ENCODE data around the gene ZNF576.
A peak's percentile ranks its signal among the peaks of the same experiment; 100 is the strongest.
"Not testable (repeated sequence)": the region's sequence is repeated elsewhere in the genome, so short reads cannot be mapped to it uniquely, and the experiment has no call there.

The ZNF576 gene, protein sequence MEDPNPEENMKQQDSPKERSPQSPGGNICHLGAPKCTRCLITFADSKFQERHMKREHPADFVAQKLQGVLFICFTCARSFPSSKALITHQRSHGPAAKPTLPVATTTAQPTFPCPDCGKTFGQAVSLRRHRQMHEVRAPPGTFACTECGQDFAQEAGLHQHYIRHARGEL

DNA sequence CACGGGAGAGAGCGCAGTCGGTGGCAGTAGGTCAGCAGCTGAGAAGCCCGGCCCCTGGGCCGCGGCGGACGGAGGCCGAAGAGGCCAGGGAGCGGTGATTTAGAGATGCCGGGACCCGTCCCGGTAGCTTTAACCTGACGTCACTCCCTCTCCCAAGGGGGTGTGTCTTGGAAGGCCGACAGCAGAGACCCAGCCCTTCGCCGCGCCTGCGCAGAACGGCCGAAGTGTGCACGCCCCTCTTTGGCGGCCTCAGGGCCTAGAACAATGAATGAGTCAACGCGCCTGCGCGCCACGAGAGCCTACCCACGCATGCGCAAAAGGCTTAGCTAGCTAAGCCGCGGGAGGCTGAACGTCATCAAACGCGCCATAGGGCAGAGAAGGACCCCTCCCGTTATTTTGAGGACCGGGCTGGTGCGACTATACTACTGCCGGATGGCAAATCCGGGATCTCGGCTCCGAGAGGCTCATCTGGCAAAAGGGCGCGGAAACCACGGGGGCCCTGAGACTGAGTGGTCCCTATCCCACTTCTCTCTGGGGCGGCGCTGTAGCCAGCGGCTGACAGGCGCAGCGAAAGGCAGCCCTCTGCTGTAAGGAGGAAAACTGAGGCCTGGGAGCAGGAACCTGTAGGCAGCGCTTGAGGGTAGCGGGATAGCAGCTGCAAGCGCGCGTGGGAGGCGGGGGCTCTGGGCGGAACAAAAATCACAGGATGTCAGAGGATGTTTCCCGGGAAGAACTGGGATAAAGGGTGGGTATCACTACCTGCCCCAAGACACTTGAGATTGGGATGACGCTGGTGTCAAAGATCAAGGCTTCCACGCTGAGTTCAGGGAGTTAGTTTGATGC lies at the start of gene ZNF576, which contains the start of gene IRGQ:
Gene ZNF576 (plus strand): TSS at position 597 of the 843 bp plus-strand sequence. CDS start 514 bp downstream, outside the sequence.
Gene IRGQ (minus strand): TSS at position 136 of the 843 bp plus-strand sequence. CDS start 796 bp downstream, outside the sequence.
- DNase-seq: peak; percentile 100

DNA sequence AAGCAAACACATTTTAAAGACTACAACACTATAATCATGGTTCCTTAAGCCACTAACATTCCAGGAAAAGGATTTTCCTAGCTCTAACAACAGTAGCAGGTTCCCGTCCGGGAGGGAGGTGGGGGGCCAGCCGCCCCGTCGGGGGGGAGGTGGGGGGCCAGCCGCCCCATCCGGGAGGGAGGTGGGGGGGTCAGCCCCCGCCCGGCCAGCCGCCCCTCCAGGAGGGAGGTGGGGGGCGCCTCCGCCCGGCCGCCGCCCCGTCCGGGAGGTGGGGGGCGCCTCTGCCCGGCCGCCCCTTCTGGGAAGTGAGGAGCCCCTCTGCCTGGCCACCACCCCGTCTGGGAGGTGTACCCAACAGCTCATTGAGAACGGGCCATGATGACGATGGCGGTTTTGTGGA lies 48.5 kb upstream of the ZNF576 start:
- DNase-seq: not testable (repeated sequence)

DNA sequence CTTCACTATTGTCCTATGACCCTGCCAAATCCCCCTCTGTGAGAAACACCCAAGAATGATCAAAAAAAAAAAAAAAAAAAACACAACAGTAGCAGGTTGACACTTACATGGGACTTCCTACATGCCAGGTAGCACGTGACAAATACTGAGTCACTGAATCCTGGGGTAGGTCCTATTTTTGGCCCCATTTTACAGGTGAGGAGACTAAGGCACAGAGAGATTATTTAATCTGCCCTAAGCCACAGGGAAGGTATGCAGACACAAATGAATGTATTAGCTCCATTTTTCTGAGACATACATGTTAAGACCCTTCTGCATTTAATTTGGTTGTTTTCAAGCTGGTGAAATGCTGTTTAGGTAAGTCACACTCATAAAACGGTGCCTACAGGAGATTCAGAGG lies 47.7 kb upstream of the ZNF576 start:
- no peak for DNase-seq

DNA sequence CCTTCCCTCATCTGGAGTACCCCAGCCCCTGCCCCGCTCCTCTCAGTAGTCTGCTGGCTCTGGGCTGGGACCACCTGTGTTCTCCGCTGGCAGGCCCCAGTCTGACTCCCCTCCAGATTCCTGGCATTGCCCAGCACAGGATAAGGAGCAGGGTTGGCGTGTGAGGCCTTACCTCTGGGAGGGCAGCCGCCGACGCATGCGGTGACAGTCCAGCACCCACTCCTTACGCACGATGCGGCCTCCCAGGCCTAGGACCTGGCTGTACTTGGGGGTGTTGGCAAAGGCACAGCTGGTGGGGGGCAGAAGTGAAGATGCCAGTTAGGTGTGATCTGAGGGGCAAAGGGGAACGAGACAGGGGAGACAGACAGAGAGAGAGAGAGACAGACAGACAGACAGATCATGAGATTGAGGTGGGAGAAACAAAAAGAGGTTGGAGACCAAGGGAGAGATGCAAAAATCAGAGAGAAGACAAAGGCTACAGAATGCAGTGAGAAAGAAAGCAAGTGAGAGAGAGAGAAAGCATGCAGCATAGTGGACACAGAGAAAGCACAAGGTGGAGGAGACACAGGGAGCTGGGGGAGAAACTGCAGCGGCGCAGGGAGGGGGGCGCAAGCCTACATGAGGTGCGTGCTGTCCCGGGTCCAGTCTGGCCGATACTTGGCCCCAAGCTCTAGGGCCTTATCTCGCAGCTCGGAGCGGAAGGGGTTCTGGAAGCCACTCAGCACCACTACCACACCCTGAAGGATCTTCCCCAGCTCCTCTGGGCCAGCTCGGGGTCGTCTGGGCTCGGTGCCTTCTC lies 44.8 kb upstream of the ZNF576 start:
- DNase-seq: no peak

DNA sequence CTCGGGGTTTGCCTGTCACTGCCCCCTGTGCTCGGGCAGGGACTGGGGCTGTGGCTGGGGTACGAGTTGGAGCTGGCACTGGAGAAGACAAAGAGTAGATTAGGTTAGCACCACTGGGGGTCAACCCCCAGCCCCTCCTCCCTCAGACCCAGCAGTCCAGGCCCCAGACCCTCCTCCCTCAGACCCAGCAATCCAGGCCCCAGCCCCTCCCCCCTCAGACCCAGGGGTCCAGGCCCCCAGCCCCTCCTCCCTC lies 44.3 kb upstream of the ZNF576 start:
- DNase-seq: no peak

DNA sequence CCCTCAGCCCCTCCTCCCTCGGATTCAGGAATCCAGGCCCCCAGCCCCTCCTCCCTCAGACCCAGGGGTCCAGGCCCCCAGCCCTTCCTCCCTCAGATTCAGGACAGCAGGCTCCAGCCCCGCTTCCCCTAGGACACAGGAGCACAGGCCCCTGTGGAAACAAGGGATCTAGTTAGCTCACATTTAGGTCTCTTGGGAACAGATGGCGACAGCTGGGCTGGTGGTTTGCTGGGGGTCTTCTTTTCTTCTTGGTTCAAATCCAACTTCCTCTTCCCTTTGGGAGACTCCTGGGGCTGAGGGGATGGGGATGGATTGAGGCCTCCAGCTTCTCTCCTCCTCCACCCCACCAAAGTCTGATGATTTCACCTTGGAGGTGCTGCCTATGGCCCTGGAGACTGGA lies 43.8 kb upstream of the ZNF576 start:
- no peak for DNase-seq

DNA sequence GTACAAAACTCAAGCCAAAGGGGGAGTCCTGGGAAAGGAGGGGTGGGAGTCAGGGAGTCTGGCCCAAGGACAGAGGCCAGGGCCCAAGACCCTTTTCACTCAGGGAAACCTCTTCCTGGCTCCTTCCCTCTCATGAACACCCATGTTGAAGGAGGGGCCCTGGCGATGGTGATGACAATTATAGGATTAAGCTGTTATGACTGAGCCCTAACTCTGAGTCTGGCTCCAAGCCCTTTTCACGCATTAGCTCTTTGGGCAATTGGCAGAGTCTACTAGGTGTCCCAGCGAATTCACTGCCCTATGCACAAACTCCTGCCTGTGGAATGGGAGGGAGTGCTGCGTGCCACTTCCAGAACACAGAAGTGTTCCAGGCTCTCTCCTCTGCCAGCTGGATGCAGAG lies 42.7 kb upstream of the ZNF576 start:
- DNase-seq: no peak

DNA sequence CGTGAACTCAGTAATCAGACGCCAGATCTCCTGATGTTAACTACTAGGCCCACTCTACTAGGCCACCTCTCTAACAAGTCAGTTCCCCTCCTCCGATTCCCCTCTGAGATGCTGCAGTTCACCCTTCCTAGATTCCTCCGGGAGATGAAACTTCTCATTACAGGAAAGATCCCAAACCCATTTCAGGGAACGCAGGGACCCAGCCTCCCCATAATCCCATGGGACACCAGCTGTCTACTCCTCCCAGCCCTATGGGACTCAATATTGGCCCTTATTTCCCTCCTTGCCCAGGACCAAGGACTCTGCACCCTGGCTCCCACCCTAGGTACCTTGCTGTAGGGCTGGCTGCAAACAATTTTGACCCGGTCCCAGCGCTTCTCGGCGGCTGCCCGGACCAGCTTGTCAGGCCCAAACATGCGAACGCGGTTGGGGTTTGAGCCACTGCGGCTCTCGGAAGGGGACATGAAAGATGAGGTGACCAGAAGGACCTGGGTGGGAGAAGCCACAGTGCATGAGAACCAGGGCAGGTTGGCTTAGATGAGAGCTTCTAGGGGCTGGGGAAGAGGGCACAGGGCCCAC lies 42.0 kb upstream of the ZNF576 start:
- no peak for DNase-seq

DNA sequence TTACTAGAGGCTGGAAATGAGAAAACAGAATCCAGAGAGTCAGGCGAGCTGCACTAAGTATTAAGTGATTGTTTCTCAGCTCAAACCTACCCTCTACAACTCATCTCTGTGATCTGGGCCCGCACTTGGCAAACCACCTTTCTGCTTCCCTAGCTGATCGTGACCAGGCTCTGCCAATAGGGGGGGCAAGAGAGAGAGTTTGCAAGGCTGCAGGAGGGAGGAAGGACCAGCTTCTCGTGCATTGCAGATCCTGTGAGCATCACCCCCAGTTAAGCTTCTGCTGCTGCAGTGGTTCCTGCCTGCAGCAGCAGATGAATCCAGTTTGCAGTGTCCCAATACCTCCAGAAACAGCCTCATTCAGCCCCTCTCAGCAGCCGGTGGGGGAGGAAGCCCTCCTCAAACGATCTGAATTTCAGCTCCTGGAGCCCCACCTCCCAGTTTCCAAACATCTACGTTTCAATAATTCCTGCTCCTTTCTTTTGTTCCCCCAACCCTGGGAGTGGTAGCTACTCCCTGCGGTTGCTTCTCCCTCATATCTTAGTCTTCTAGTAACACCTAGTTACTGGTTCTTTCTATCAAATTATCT lies 41.1 kb upstream of the ZNF576 start:
- peak; percentile 85 to 89 for DNase-seq

DNA sequence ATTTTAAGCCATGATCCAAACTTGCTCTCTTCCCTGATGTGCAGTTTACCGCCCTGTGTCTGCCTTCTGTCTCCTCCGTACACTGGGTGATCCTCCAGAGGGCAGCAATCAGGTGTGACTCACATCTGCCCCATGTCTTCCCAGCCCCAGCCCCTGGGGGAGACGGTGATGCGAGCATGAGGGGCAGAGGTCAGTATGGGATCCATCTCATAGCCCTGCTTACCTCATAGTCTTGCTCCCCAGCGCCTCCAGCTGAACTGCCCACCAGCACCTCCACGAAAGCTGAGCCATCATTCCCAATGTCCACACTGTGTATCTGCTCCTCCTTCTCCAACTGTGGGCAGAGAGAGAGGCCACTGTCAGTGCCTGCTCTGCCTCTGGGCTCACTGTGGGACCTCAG lies 35.7 kb upstream of the ZNF576 start:
- DNase-seq: peak in 1 of 2 experiments; percentile 19

DNA sequence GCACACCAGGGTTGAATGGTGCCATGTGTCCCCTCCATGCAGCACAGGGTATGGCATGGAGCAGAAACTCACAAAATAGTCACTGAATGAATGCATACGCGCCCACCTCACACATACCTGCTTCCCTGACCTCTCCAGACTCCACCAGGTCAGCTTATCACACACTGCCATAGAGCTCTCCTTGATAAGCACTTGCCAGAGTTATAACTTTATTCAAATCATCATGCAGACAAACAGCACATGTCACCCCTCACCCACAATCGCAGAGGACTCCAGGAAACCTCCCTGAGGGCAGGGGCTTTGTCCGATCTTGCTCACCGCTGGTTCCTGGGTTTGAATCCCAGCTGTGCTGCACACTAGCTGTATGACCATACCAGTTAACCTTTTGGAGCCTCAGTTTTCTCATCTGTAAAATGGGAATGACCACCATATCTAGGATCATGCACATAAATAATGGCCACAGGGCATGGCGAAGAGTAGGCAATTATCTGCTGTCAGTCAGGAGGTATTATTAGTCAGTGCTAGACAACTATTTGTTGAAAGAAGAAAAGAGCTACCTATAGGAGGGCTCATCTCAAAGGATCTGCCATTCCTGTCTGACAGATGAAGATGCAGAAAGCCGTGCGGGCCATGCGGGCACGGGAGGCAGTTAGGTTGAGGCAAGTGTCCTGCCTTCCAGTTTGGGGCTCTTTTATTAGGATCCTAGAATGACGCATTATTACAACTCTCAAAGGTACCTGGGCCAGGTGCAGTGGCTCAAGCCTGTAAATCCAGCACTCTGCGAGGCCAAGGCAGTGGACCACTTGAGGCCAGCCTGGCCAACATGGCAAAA lies 35.0 kb upstream of the ZNF576 start:
- no peak for DNase-seq

DNA sequence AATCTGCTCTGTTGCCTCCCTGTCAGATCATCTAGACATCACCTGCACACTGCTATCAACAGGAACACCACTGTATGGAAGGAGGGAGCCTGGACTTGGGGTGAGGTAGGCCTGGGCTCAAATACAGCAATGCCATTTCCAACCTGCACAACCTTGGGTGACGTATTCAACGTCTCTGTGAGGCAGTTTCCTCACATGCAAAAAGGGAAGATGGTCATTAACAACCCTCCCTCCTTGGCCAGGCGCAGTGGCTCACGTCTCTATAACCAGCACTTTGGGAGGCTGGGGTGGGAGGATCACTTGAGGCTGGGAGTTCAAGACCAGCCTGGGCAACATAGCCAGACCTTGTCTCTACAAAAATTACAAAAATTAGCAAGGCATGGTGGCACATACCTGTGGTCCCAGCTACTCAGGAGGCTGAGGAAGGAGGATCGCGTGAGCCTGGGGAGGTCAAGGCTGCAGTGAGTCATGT lies 34.1 kb upstream of the ZNF576 start:
- no peak for DNase-seq

DNA sequence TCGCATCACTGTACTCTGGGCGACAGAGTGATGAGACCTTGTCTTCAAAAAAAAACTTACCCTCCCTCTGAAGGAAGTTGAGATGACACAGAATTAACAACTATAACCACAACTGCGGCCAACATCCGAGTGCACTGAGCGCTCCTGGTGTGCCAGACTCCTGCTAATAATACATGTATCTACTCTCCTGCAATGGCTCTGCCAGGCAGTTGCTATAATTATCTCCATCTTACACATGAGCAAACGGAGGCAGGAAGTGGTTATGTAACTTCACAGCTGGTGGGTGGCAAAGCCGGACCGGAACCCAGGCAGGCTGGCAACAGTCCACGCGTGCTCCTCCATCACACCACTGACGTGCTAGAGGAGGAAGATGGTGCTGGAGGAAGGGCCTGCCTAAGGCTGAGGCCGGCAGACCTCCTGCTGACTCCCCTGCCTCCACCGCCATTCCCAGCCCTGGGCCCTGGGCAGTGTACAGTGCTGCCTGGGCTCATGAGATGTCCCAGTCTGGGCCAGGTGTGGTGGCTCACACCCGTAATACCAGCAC lies 33.6 kb upstream of the ZNF576 start:
- DNase-seq: peak; percentile 57 to 70

DNA sequence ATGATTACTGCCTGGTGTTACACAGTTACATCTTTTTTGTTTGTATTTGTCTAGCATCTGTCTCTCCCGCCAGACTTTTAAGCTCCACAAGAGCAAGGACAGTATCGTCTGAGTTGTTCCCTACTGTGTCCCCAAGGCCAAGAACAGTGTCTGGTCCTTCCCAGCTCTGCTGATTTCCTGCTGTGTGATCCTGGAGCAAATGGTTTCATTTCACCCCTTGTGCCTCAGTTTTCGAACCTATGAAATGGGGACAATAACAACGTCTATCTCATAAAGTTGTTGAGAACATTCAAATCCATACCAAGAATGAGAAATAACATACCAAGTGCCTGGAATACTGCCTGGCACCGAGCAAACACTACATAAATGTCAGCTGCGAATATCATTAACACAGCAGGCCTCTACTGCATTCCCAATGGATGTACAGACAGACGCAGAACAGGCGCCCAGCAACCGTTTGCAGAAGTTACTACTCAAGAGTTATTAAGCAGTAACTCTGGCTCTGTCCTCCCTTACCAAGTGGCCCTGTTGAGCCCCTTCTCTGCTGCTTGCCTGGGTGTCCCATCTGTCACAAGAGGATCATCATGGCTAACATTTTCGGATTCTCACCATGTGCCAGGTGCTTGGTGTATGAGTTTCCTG lies 32.5 kb upstream of the ZNF576 start:
- DNase-seq: no peak

DNA sequence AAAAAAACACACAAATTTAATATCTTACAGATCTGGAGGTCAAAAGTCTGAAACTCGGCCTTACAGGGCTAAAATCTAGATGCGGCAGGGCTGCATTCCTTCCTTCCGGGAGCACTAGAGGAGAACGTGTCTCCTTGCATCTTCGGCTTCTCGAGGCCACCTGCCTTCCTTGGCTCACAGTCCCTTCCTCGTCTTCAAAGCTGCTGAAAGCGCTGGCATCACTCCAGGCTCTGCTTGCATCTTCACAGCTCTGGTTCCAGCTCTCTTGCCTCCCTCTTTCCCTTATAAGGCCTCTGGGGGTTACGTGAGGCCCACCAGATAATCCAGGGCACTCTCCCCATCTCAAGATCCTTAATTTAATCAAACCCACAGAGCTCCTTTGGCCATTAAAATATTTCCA lies 31.6 kb upstream of the ZNF576 start:
- DNase-seq: no peak

DNA sequence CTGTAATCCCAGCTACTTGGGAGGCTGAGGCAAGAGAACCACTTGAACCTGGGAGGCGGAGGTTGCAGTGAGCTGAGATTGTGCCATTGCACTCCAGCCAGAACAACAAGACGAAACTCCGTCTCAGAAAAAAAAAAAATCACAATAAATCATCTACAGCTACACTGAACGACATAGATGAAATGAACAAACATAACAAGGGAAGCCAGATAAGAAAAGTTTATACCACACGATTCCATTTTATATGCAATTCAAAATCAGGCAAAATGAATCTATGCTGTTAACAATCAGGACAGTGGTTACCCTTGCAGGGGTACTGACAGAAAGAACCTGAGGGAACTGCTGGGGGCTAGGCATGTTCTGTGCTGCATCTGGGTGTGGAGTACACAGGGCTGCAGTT lies 26.7 kb upstream of the ZNF576 start:
- DNase-seq: no peak

DNA sequence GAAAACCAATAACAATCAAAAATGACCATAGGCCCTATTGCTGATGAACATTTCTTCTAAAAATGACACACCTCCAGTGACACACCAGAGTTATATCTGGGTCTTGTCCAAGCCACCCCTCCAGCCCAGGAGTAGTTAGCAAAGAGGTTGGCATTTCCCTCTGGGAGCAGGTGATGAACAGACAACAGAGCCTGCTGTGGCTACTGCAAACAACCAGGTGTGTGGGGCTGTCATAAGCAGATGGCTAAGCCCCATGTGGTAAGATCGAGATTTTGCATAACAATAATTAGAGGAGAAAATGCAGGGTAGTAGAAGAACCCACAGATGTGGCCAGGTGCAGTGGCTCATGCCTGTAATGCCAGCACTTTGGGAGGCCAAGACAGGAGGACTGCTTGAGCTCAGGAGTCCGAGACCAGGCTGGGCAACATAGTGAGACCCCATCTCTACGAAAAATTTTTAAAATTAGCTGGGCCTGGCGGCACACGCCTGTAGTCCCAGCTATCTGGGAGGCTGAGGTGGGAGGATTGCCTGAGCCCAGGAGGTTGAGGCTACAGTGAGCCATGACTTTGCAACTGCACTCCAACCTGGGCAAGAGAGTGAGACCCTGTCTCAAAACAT lies 26.1 kb upstream of the ZNF576 start:
- no peak for DNase-seq

DNA sequence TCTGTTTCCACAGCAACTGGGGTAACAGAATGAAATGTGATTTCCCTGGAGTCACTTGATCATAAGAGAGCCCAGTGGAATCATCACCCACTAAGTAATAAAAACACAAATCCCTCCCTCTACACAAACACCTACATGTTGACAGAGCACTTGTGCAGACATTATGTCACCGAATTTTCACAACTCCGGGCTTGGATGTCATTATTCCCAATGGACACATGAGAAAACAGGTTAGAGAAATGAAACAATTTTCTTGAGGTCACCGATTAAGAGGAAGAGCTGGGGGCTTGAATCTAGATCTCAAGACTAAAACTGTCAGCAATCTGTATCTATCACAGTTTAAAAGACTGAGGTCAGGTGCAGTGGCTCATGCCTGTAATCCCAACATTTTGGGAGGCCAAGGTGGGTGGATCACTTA lies 24.2 kb upstream of the ZNF576 start:
- no peak for DNase-seq

DNA sequence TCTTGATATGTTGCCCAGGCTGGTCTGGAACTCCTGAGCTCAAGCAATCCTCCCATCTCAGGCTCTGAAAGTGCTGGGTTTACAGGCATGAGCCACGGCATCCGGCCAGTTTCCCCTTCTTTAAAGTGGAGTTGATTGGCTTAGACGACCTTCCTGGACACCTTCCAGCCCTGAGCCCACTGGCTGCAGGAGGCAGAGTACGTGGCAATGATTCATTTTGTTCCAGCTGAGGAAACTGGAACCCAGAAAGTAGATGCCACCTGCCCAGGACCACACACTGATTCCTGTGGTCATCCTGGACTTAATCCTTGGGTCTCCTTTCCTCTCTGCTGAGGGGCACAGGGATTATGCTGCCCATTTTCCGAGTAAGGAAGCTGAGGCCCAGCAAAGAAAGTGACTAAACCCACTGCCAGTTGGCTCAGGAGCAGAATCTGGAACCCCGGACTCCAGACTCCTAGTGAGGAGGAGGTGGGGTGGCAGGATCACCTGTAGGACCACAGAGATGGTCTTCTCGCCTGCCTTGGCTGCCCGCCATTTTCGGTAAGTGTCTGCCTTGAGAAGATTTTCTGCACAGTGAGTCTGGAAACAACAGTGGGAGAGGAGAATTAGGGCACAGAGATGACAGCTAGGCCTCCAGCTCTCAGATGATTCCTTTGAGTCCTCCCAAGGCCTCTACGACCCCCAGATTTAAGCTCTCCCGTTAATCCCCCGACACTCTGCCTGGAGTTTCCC lies 21.8 kb upstream of the ZNF576 start:
- no peak for DNase-seq
